Right atrium auricular region (tissue), 2 donors: ENCODE data around the gene DNLZ. TPM values are rescaled to one million over a fixed set of nuclear protein-coding genes. Genes with fewer than 3 reads are reported as not detected.

Experiments used
- DNase-seq: peaks from one replicate; pipeline ENCODE4 v3.0.0-alpha.2; 2019; ENCODE audit warnings: low spot score
- H3K27ac ChIP-seq, 2 donors: fragments of 200-600 bp; sonication (generic); 1 replicate in 1 of 2; 2 replicates in 1 of 2; pipeline ENCODE4 v1.5.1; 2016 to 2019
- H3K27me3 ChIP-seq, 2 donors: fragments of 200-600 bp; sonication (generic); one replicate each; pipeline versions ENCODE4 v1.5.1 to v1.6.0; 2017 to 2019
- H3K36me3 ChIP-seq: fragments of 200-600 bp; sonication (generic); one replicate; pipeline ENCODE4 v1.5.1; 2016
- H3K4me1 ChIP-seq, 2 donors: fragments of 200-600 bp; sonication (generic); one replicate each; pipeline versions ENCODE4 v1.5.1 to v1.6.0; 2017 to 2019
- H3K4me3 ChIP-seq, 2 donors: fragments of 200-600 bp; sonication (generic); 1 replicate in 1 of 2; 2 replicates in 1 of 2; pipeline ENCODE4 v1.5.1; 2017 to 2019; ENCODE audit warnings: mild to moderate bottlenecking in 1 of 2, moderate library complexity in 1 of 2
- H3K9me3 ChIP-seq, 2 donors: fragments of 200-600 bp; sonication (generic); one replicate each; pipeline ENCODE4 v1.5.1; 2019
- total RNA-seq, 2 donors: library from RNA; depleted of rRNA; stranded (reverse); fragments of >200 nt; gene quantifications; one replicate each; pipeline ENCODE4 v1.1.0, GENCODE V29; 2016
- TF ChIP-seq, protein P1 (sequence below), 2 donors: fragments of 200-600 bp; sonication (generic); IDR thresholded peaks; one replicate each; pipeline ENCODE4 v1.5.1; 2019; ENCODE audit warnings: antibody characterized with exemption in 2 of 2

The DNLZ gene
- total RNA-seq, 2 donors from 2014 or later = 15.4 to 36.6 TPM

DNA sequence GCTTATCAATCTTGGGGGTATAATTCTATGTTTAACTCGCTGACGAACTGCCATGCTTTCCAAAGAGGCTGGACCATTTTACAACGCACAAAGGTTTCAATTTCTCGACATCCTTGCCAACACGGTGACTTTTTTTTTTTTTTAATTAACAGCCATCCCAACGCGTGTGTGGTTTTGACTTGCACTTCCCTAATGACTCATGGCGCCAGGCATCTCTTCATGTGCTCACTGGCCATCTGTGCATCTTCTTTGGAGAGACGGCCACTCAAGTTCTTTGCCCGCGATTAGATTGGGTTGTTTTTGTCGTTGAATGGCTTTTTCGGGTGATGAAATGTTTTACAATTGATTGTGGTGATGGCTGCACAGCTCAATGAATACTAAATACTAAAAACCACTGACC is 22.5 kb upstream of the DNLZ start:
- no peak for DNase-seq
- no peak overlapping the region for H3K4me3 ChIP-seq
- H3K4me1 ChIP-seq = peaks cover 0 to 2% of the 10 kb centered on the region in 2 donors
- no peak overlapping the region for H3K27ac ChIP-seq
- TF ChIP-seq, protein P1, sequence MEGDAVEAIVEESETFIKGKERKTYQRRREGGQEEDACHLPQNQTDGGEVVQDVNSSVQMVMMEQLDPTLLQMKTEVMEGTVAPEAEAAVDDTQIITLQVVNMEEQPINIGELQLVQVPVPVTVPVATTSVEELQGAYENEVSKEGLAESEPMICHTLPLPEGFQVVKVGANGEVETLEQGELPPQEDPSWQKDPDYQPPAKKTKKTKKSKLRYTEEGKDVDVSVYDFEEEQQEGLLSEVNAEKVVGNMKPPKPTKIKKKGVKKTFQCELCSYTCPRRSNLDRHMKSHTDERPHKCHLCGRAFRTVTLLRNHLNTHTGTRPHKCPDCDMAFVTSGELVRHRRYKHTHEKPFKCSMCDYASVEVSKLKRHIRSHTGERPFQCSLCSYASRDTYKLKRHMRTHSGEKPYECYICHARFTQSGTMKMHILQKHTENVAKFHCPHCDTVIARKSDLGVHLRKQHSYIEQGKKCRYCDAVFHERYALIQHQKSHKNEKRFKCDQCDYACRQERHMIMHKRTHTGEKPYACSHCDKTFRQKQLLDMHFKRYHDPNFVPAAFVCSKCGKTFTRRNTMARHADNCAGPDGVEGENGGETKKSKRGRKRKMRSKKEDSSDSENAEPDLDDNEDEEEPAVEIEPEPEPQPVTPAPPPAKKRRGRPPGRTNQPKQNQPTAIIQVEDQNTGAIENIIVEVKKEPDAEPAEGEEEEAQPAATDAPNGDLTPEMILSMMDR (IDR thresholded peaks at IDR 0.05) = no peak
- no peaks in the 10 kb centered on the region for H3K27me3 ChIP-seq
- peaks cover 46% of the 10 kb centered on the region for H3K36me3 ChIP-seq
- H3K9me3 ChIP-seq = no peaks in the 10 kb centered on the region

DNA sequence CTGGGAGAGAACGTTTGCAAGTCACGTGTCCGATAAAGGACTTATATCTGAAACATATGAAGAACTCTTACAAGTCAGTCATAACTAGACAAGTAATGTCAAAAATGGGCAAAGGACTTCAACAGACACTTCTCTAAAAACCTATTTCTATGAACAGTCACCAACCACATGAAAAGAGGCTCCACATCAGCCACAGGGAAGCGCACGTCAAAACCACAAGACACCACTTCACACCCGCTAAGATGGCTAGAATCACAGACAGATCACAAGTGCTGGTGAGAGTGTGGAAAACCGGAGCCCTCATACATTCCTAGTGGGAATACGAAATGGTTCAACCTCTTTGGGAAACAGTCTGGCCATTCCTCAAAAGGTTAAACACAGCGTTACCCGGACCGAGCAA is 21.5 kb upstream of the DNLZ start:
- Histone ChIP-seq H3K36me3 (peaks cover 46% of the 10 kb centered on the region), H3K9me3 (no peaks in the 10 kb centered on the region), H3K27me3 (no peaks in the 10 kb centered on the region), H3K27ac (no peak overlapping the region), H3K4me1 (peaks cover 0 to 6% of the 10 kb centered on the region in 2 donors), H3K4me3 (no peak overlapping the region)
- no peak for DNase-seq
- TF ChIP-seq, protein P1 (IDR thresholded peaks at IDR 0.05) = no peak

DNA sequence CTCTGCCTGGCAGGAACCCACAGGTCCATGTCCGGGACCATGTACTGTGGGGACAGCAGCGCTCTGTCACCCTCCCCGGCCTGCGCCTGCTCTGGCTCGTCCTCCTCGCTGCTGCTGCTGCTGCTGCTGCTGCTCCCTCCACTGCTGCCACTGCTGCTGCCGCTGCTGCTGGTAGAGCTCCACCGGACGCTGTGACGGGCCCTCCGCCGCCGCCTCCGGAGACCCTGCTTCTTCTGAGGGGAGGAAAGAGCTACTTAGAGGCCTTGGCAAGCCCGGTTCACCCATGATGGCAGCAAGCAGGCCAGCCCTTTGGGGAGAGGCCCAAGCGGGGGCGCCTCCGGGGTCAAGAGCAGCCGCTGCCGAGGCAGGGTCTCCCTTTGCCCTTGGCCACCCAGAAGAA is 19.9 kb upstream of the DNLZ start:
- Histone ChIP-seq H3K4me1 (peaks cover 0 to 12% of the 10 kb centered on the region in 2 donors), H3K9me3 (no peaks in the 10 kb centered on the region), H3K27ac (no peak overlapping the region), H3K27me3 (no peaks in the 10 kb centered on the region), H3K4me3 (no peak overlapping the region), H3K36me3 (peaks cover 36% of the 10 kb centered on the region)
- DNase-seq = no peak
- TF ChIP-seq, protein P1 (IDR thresholded peaks at IDR 0.05) = no peak

DNA sequence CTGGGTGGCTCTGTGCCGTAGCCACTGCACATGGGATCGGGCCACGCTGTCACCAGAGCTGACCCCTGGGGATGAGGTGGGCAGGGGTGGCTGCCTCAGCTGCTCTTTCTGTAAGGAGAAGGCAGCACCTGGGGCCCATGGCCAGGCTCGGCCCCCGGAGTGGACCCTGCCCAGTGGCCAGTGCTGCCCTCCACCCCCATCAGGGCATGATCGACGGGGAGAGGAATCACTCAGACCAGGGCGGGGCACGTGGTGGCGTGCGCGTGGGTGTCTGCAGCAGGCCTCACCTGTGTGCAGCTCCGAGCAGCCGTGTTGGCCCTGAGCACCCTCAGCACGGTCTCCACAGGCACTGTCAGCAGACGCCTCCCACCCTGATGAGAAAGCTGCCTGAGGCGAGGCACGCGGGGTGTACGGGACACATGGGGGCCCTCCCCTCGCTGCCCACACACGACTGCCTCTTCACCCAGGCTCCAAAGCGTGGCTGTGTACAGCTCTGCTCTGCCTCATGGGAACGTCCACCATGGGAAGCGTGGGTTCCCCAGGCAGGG is 18.5 kb upstream of the DNLZ start:
- TF ChIP-seq, protein P1 (IDR thresholded peaks at IDR 0.05) = no peak
- H3K27ac ChIP-seq = no peak overlapping the region
- DNase-seq = no peak
- H3K9me3 ChIP-seq = no peaks in the 10 kb centered on the region
- H3K27me3 ChIP-seq = no peaks in the 10 kb centered on the region
- peaks cover 0 to 17% of the 10 kb centered on the region in 2 donors for H3K4me1 ChIP-seq
- peaks cover 22% of the 10 kb centered on the region for H3K36me3 ChIP-seq
- no peak overlapping the region for H3K4me3 ChIP-seq

DNA sequence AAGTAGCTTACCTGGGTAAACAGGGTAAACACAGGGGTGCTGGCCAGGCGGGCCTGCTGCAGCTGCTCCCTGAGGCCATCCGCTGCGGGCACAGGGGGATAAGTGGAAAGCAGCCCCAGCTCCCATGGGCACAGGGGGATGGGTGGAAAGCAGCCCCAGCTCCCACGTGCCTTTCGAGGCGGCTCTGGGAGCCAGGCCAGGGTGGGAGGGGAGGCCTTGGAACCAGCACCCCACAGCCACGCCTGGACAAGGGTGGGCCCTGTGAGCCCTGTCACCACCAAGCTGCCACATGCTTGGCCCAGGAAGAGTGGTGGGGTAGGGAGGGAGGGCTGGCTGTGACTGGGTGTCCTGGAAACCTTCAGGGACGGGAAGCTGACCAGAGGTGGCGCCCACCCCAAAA is 17.8 kb upstream of the DNLZ start:
- Histone ChIP-seq H3K36me3 (peaks cover 19% of the 10 kb centered on the region), H3K27me3 (no peaks in the 10 kb centered on the region), H3K4me1 (peaks cover 0 to 17% of the 10 kb centered on the region in 2 donors), H3K27ac (no peak overlapping the region), H3K4me3 (no peak overlapping the region), H3K9me3 (no peaks in the 10 kb centered on the region)
- TF ChIP-seq, protein P1 (IDR thresholded peaks at IDR 0.05) = no peak
- DNase-seq = no peak

DNA sequence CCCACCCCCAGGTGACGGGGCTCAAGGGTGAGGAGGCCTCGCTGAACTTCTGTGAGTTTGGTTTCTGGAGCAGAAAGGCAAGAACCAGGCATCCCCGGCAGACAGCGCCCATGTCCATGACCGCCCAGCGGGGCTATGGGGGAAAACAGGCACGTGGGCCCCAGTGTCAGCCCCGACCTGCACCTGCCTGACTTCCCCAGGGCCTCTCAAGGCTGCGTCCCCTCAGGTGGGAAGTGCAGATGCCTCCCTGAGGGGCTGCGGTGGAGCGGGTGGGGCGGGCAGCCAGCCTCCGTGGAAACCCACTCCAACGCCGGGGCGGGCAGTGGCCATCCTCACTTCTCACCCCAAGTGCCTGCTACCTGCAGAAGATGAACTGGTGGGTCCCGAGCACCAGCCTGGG is 16.8 kb upstream of the DNLZ start:
- Histone ChIP-seq H3K4me3 (no peak overlapping the region), H3K27me3 (no peaks in the 10 kb centered on the region), H3K9me3 (no peaks in the 10 kb centered on the region), H3K4me1 (peaks cover 0 to 17% of the 10 kb centered on the region in 2 donors), H3K27ac (no peak overlapping the region), H3K36me3 (peaks cover 19% of the 10 kb centered on the region)
- TF ChIP-seq, protein P1 (IDR thresholded peaks at IDR 0.05) = no peak
- DNase-seq = no peak
